Ovary (tissue), 3 donors: Measurements from ENCODE around the gene STAT4.

Source experiments
- EP300 ChIP-seq: sonication (generic); formaldehyde crosslinking; IDR thresholded peaks from one replicate; pipeline ENCODE4 v1.6.1; 2017; ENCODE audit warnings: antibody characterized with exemption
- POLR2A ChIP-seq: fragments of 450-650 bp; IDR thresholded peaks from one replicate; pipeline ENCODE4 v1.6.1; 2017; ENCODE audit warnings: antibody characterized with exemption, mild to moderate bottlenecking, moderate library complexity
- TF ChIP-seq, protein P1 (sequence below), 3 donors: fragments of 450-650 bp in 2 of 3; fragments of 200-600 bp in 1 of 3; IDR thresholded peaks; one replicate each; pipeline versions ENCODE4 v1.5.1 to v1.8.0; 2016 to 2022; ENCODE audit warnings: antibody characterized with exemption in 3 of 3, mild to moderate bottlenecking in 1 of 3
- donor health status: DM: no; HTN: no; CAD: no.

- TF ChIP-seq EP300 (no peak), POLR2A (no peak)
- TF ChIP-seq, protein P1, sequence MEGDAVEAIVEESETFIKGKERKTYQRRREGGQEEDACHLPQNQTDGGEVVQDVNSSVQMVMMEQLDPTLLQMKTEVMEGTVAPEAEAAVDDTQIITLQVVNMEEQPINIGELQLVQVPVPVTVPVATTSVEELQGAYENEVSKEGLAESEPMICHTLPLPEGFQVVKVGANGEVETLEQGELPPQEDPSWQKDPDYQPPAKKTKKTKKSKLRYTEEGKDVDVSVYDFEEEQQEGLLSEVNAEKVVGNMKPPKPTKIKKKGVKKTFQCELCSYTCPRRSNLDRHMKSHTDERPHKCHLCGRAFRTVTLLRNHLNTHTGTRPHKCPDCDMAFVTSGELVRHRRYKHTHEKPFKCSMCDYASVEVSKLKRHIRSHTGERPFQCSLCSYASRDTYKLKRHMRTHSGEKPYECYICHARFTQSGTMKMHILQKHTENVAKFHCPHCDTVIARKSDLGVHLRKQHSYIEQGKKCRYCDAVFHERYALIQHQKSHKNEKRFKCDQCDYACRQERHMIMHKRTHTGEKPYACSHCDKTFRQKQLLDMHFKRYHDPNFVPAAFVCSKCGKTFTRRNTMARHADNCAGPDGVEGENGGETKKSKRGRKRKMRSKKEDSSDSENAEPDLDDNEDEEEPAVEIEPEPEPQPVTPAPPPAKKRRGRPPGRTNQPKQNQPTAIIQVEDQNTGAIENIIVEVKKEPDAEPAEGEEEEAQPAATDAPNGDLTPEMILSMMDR (IDR thresholded peaks at IDR 0.05), result no peak
Measured at GRCh38 chr2:191064590-191064989, 86.2 kb downstream of the STAT4 start.
